DND-41 (cell line): Measurements from ENCODE around the gene RANBP2.
"Not testable (repeated sequence)": the region's sequence is repeated elsewhere in the genome, so short reads cannot be mapped to it uniquely, and the experiment has no call there.

Source experiments
- CTCF ChIP-seq: IDR thresholded peaks from 2 replicates; pipeline ENCODE4 v1.5.1; 2012; ENCODE audit warnings: borderline replicate concordance, low read length, moderate library complexity, mild to moderate bottlenecking; ENCODE audit not compliant: poor library complexity, severe bottlenecking; ENCODE audit errors: extremely low read depth
- EZH2 ChIP-seq: IDR thresholded peaks from 3 replicates; pipeline ENCODE4 v1.6.1; 2012; ENCODE audit warnings: borderline replicate concordance, low read depth, mild to moderate bottlenecking, moderate library complexity, low read length, inconsistent platforms; ENCODE audit not compliant: severe bottlenecking

DNA sequence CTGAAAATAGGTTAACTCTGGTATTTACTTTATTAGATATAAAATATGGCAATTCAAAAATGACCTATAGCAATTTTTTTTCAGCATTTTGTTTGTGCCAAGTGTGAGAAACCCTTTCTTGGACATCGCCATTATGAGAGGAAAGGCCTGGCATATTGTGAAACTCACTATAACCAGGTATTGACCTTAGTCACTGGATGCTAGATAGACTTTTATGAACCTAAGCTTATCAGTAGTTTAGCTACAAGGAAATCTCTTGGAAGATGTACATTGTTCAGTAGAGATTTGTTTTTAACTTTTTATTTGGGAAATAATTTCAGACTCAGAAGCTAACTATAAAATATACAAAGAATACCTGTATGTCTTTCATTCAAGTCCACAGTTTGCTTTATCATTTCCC, 42.8 kb upstream of the RANBP2 start:
- TF ChIP-seq CTCF, EZH2: not testable (repeated sequence)
